ENCODE results near the gene KDELR3. TPM values are rescaled to one million over a fixed set of nuclear protein-coding genes. Genes with fewer than 3 reads are reported as not detected.

Gene KDELR3
- total and polyA plus RNA-seq, 5 experiments from 2014 or later: 0.11 to 0.28 TPM; not detected in 3

- Mint-ChIP-seq H3K27ac (peak overlapping the region in 8 of 10 donors; percentile 32 to 81 (median 48)), H3K36me3 (peaks cover 5 to 96% (median 46%) of the 10 kb centered on the region in 3 donors), H3K27me3 (no peaks in the 10 kb centered on the region), H3K9me3 (no peaks in the 10 kb centered on the region), H3K4me1 (peaks cover 9 to 58% (median 39%) of the 10 kb centered on the region in 4 donors), H3K4me3 (peak overlapping the region in 1 of 10 donors; percentile 10)
- ATAC-seq (no peak), DNase-seq (no peak)
- POLR2A ChIA-PET: interaction anchor here (0.6 to 1.0 kb wide), 2 partner anchors 8 to 83 kb away, joined by 3 to 5 read pairs; no protein-coding TSS in a partner anchor
Measured at GRCh38 chr22:38494939-38495338, 27.0 kb downstream of the KDELR3 start.

GRCh38 chr22:38497869-38498268, 30.0 kb downstream of the KDELR3 start:
- peaks cover 22 to 72% (median 51%) of the 10 kb centered on the region in 4 donors for H3K4me1 Mint-ChIP-seq
- no peaks in the 10 kb centered on the region for H3K27me3 Mint-ChIP-seq
- peak overlapping the region in 5 of 10 donors; percentile 29 to 52 (median 31) for H3K27ac Mint-ChIP-seq
- no peak overlapping the region for H3K4me3 Mint-ChIP-seq
- ATAC-seq (no peak), DNase-seq (no peak)
- no peaks in the 10 kb centered on the region for H3K9me3 Mint-ChIP-seq
- POLR2A ChIA-PET: interaction anchor here (0.7 kb wide), 2 partner anchors 64 to 209 kb away, joined by 3 to 5 read pairs; no protein-coding TSS in a partner anchor
- peaks cover 9 to 98% (median 48%) of the 10 kb centered on the region in 3 donors for H3K36me3 Mint-ChIP-seq

GRCh38 chr22:38501797-38502672, 34.1 kb downstream of the KDELR3 start:
- no peaks in the 10 kb centered on the region for H3K27me3 Mint-ChIP-seq
- ATAC-seq: no peak
- H3K4me3 Mint-ChIP-seq: peak overlapping the region; percentile 27 to 100 (median 94)
- H3K27ac Mint-ChIP-seq: peak overlapping the region; percentile 79 to 100 (median 87)
- H3K4me1 Mint-ChIP-seq: peaks cover 41 to 80% (median 68%) of the 10 kb centered on the region in 4 donors
- no peak for DNase-seq
- peaks cover 20 to 84% (median 35%) of the 10 kb centered on the region in 3 donors for H3K36me3 Mint-ChIP-seq
- POLR2A ChIA-PET: interaction anchor here (0.6 to 3.8 kb wide), 7 partner anchors 11 to 450 kb away, joined by 3 to 35 read pairs (median 4); no protein-coding TSS in a partner anchor
- H3K9me3 Mint-ChIP-seq: peaks cover 0 to 4% (median 0%) of the 10 kb centered on the region in 9 donors

GRCh38 chr22:38503021-38503420, 35.1 kb downstream of the KDELR3 start:
- H3K36me3 Mint-ChIP-seq: peaks cover 20 to 75% (median 31%) of the 10 kb centered on the region in 3 donors
- no peak for ATAC-seq
- peaks cover 0 to 4% (median 0%) of the 10 kb centered on the region in 9 donors for H3K9me3 Mint-ChIP-seq
- no peaks in the 10 kb centered on the region for H3K27me3 Mint-ChIP-seq
- DNase-seq: no peak
- peak overlapping the region; percentile 53 to 100 (median 92) for H3K27ac Mint-ChIP-seq
- peak overlapping the region; percentile 87 to 100 (median 94) for H3K4me3 Mint-ChIP-seq
- H3K4me1 Mint-ChIP-seq: peaks cover 43 to 78% (median 73%) of the 10 kb centered on the region in 4 donors
- POLR2A ChIA-PET: interaction anchor here (0.7 to 3.8 kb wide), 4 partner anchors 8 to 451 kb away, joined by 3 to 35 read pairs (median 4); no protein-coding TSS in a partner anchor

- no peaks in the 10 kb centered on the region for H3K27me3 Mint-ChIP-seq
- H3K36me3 Mint-ChIP-seq: peaks cover 18 to 55% (median 20%) of the 10 kb centered on the region in 3 donors
- H3K4me1 Mint-ChIP-seq: peaks cover 41 to 68% (median 61%) of the 10 kb centered on the region in 4 donors
- ATAC-seq: no peak
- peak overlapping the region; percentile 87 to 100 (median 94) for H3K4me3 Mint-ChIP-seq
- POLR2A ChIA-PET: interaction anchor here (1.1 kb wide), 1 partner anchor 20 kb away, joined by 5 read pairs; no protein-coding TSS in a partner anchor
- DNase-seq: peak; percentile 27 to 74 (median 48)
- H3K9me3 Mint-ChIP-seq: peaks cover 0 to 11% (median 0%) of the 10 kb centered on the region in 9 donors
- peak overlapping the region; percentile 89 to 100 (median 97) for H3K27ac Mint-ChIP-seq
Measured at GRCh38 chr22:38504731-38505540, 37.0 kb downstream of the KDELR3 start.

- Mint-ChIP-seq H3K9me3 (peaks cover 0 to 11% (median 0%) of the 10 kb centered on the region in 9 donors), H3K36me3 (peaks cover 18 to 49% (median 20%) of the 10 kb centered on the region in 3 donors), H3K27ac (peak overlapping the region; percentile 100), H3K4me3 (peak overlapping the region; percentile 96 to 100 (median 99)), H3K4me1 (peaks cover 41 to 68% (median 57%) of the 10 kb centered on the region in 4 donors), H3K27me3 (no peaks in the 10 kb centered on the region)
- DNase-seq (peak in 6 of 10 donors; percentile 32 to 79 (median 49)), ATAC-seq (peak; percentile 21 to 41)
- POLR2A ChIA-PET: interaction anchor here (1.7 kb wide), 1 partner anchor 16 kb away, joined by 5 read pairs; no protein-coding TSS in a partner anchor
Measured at GRCh38 chr22:38505541-38506117, 37.7 kb downstream of the KDELR3 start.

GRCh38 chr22:38506118-38506962, 38.4 kb downstream of the KDELR3 start, which contains the start of gene DDX17:
DDX17 (minus strand) TSS chr22:38506311.
- Mint-ChIP-seq H3K36me3 (peaks cover 14 to 41% (median 20%) of the 10 kb centered on the region in 3 donors), H3K9me3 (peaks cover 0 to 11% (median 0%) of the 10 kb centered on the region in 9 donors), H3K27me3 (no peaks in the 10 kb centered on the region), H3K4me3 (peak within 1 kb of the TSS; percentile 96 to 100 (median 99)), H3K27ac (peak within 1 kb of the TSS; percentile 100), H3K4me1 (peaks cover 35 to 62% (median 51%) of the 10 kb centered on the region in 4 donors)
- peak; percentile 82 to 98 (median 96) for DNase-seq
- POLR2A ChIA-PET: interaction anchor here (0.9 to 2.0 kb wide), 5 partner anchors 10 to 25 kb away, joined by 3 to 9 read pairs (median 7); no protein-coding TSS in a partner anchor
- ATAC-seq: peak; percentile 82 to 88

GRCh38 chr22:38510416-38510970, 42.6 kb downstream of the KDELR3 start:
- Mint-ChIP-seq H3K4me3 (no peak overlapping the region), H3K27me3 (no peaks in the 10 kb centered on the region), H3K9me3 (peaks cover 0 to 11% (median 0%) of the 10 kb centered on the region in 9 donors), H3K4me1 (peaks cover 12 to 25% (median 23%) of the 10 kb centered on the region in 4 donors), H3K36me3 (peaks cover 0 to 3% (median 3%) of the 10 kb centered on the region in 3 donors), H3K27ac (no peak overlapping the region)
- DNase-seq (no peak), ATAC-seq (no peak)
- POLR2A ChIA-PET: interaction anchor here (0.6 to 0.7 kb wide), 3 partner anchors 11 to 167 kb away, joined by 3 to 5 read pairs (median 4); no protein-coding TSS in a partner anchor

- POLR2A ChIA-PET: interaction anchor here (1.0 kb wide), 1 partner anchor 10 kb away, joined by 3 read pairs; no protein-coding TSS in a partner anchor
- peak; percentile 100 for ATAC-seq
- Mint-ChIP-seq H3K27me3 (no peaks in the 10 kb centered on the region), H3K36me3 (no peaks in the 10 kb centered on the region), H3K9me3 (peaks cover 0 to 8% (median 0%) of the 10 kb centered on the region in 9 donors), H3K27ac (peak overlapping the region in 2 of 10 donors; percentile 18 to 46), H3K4me1 (peaks cover 3 to 12% (median 8%) of the 10 kb centered on the region in 4 donors), H3K4me3 (no peak overlapping the region)
- peak in 9 of 10 donors; percentile 28 to 79 (median 52) for DNase-seq
Measured at GRCh38 chr22:38513063-38513462, 45.2 kb downstream of the KDELR3 start.

GRCh38 chr22:38518620-38519019, 50.7 kb downstream of the KDELR3 start:
- H3K27me3 Mint-ChIP-seq: peaks cover 0 to 3% (median 2%) of the 10 kb centered on the region in 5 donors
- ATAC-seq: no peak
- H3K4me3 Mint-ChIP-seq: no peak overlapping the region
- H3K27ac Mint-ChIP-seq: no peak overlapping the region
- POLR2A ChIA-PET: interaction anchor here (0.7 kb wide), 1 partner anchor 11 kb away, joined by 4 read pairs; no protein-coding TSS in a partner anchor
- H3K36me3 Mint-ChIP-seq: no peaks in the 10 kb centered on the region
- DNase-seq: no peak
- no peaks in the 10 kb centered on the region for H3K9me3 Mint-ChIP-seq
- no peaks in the 10 kb centered on the region for H3K4me1 Mint-ChIP-seq
